Endodermal cell (in vitro differentiated cells): ENCODE results near the gene DTNA. TPM values are rescaled to one million over a fixed set of nuclear protein-coding genes. Genes with fewer than 3 reads are reported as not detected.
A peak's percentile ranks its signal among the peaks of the same experiment; 100 is the strongest.
"Not testable (repeated sequence)": the region's sequence is repeated elsewhere in the genome, so short reads cannot be mapped to it uniquely, and the experiment has no call there.

Source experiments
- DNase-seq: peaks from one replicate; pipeline ENCODE4 v3.0.0-alpha.2; 2017
- H3K27ac ChIP-seq: 2 replicates; pipeline ENCODE4 v1.5.1; 2013; ENCODE audit warnings: mild to moderate bottlenecking, low read depth, low read length, moderate library complexity
- H3K27me3 ChIP-seq: 2 replicates; pipeline ENCODE4 v1.6.1; 2013; ENCODE audit warnings: mild to moderate bottlenecking, low read length, moderate library complexity; ENCODE audit not compliant: insufficient read depth, control insufficient read depth, poor library complexity, severe bottlenecking
- H3K36me3 ChIP-seq: 2 replicates; pipeline ENCODE4 v1.7.0; 2013; ENCODE audit warnings: mild to moderate bottlenecking, low read length, moderate library complexity; ENCODE audit not compliant: control insufficient read depth, insufficient read depth
- H3K4me1 ChIP-seq: one replicate; pipeline ENCODE4 v1.7.0; 2013; ENCODE audit warnings: low read length; ENCODE audit not compliant: control insufficient read depth, insufficient read depth
- H3K4me3 ChIP-seq: 2 replicates; pipeline ENCODE4 v1.5.1; 2013; ENCODE audit warnings: mild to moderate bottlenecking, low read length, moderate library complexity
- H3K9ac ChIP-seq: 2 replicates; pipeline ENCODE4 v1.6.1; 2013; ENCODE audit warnings: mild to moderate bottlenecking, low read length, moderate library complexity; ENCODE audit not compliant: poor library complexity, severe bottlenecking; ENCODE audit errors: extremely low read depth
- H3K9me3 ChIP-seq: 2 replicates; pipeline ENCODE4 v1.6.1; 2013; ENCODE audit warnings: mild to moderate bottlenecking, low read length, moderate library complexity; ENCODE audit not compliant: control insufficient read depth
- H3K27ac Mint-ChIP-seq: 2 replicates; pipeline ENCODE4 v1.8.0; 2020; ENCODE audit warnings: mixed read lengths
- H3K27me3 Mint-ChIP-seq: 2 replicates; pipeline ENCODE4 v1.8.0; 2021; ENCODE audit warnings: mild to moderate bottlenecking, mixed read lengths; ENCODE audit not compliant: insufficient read depth
- H3K36me3 Mint-ChIP-seq: 2 replicates; pipeline ENCODE4 v1.8.0; 2020; ENCODE audit warnings: low read depth, mixed read lengths
- H3K4me1 Mint-ChIP-seq: 2 replicates; pipeline ENCODE4 v1.8.0; 2020; ENCODE audit warnings: mixed read lengths
- H3K4me3 Mint-ChIP-seq: 2 replicates; pipeline ENCODE4 v1.8.0; 2020; ENCODE audit warnings: mild to moderate bottlenecking, moderate library complexity, mixed read lengths
- H3K9me3 Mint-ChIP-seq: 2 replicates; pipeline ENCODE4 v1.8.0; 2020; ENCODE audit warnings: mild to moderate bottlenecking, mixed read lengths
- CTCF ChIP-seq: fragments of 200-600 bp; sonication (generic); conservative IDR thresholded peaks from 2 replicates; pipeline ENCODE4 v1.5.0; 2021; ENCODE audit warnings: antibody characterized with exemption, mild to moderate bottlenecking
- WGBS, 2 experiments: methylation state at CpG; one replicate each; pipeline versions ENCODE4 v1.1.5 to v1.1.7; 2013; ENCODE audit warnings: missing lambda C conversion rate in 2 of 2, mixed read lengths in 1 of 2; ENCODE audit not compliant: insufficient coverage in 1 of 2, insufficient read length in 1 of 2; 5-methylcytosine and 5-hydroxymethylcytosine counted together
- total RNA-seq, 2 donors: library from RNA; stranded (reverse); fragmentation: NEBNext Ultra II Directional in 1 of 2; extraction: Animal tissue kit (Norgen Biotek cat#: 25700) in 1 of 2; gene quantifications; 2 replicates in 1 of 2; 3 replicates in 1 of 2; pipeline ENCODE4 v1.2.1, GENCODE V29; 2021

DTNA gene
- total RNA-seq, 2 donors from 2014 or later: 45.6 to 51.6 TPM

GRCh38 chr18:34734056-34734455, 24.0 kb downstream of the DTNA start:
- no peak for DNase-seq
- Histone ChIP-seq H3K36me3 (no peaks in the 10 kb centered on the region), H3K27me3 (no peaks in the 10 kb centered on the region), H3K4me1 (peaks cover 7% of the 10 kb centered on the region), H3K27ac (no peak overlapping the region), H3K4me3 (no peak overlapping the region), H3K9ac (no peak overlapping the region), H3K9me3 (no peaks in the 10 kb centered on the region)
- no peak for TF ChIP-seq CTCF
- Mint-ChIP-seq H3K4me1 (peaks cover 47% of the 10 kb centered on the region), H3K9me3 (no peaks in the 10 kb centered on the region), H3K36me3 (no peaks in the 10 kb centered on the region), H3K27ac (peak overlapping the region; percentile 56), H3K4me3 (no peak overlapping the region), H3K27me3 (peaks cover 2% of the 10 kb centered on the region)
- 78 to 80% methylated on average over 1 of the region's 1 CpG for WGBS, 2 experiments

- H3K4me1 Mint-ChIP-seq: peaks cover 47% of the 10 kb centered on the region
Observed at GRCh38 chr18:34734526-34734925, 24.4 kb downstream of the DTNA start.

GRCh38 chr18:34738175-34738894, 28.2 kb downstream of the DTNA start:
- H3K9ac ChIP-seq: no peak overlapping the region
- Mint-ChIP-seq H3K27me3 (no peaks in the 10 kb centered on the region), H3K9me3 (no peaks in the 10 kb centered on the region), H3K27ac (peak overlapping the region; percentile 45), H3K4me1 (peaks cover 34% of the 10 kb centered on the region), H3K36me3 (no peaks in the 10 kb centered on the region), H3K4me3 (no peak overlapping the region)
- H3K36me3 ChIP-seq: no peaks in the 10 kb centered on the region
- H3K4me1 ChIP-seq: no peaks in the 10 kb centered on the region
- DNase-seq: no peak
- WGBS, 2 experiments: 88 to 100% methylated on average over 2 to 9 of the region's 9 CpGs
- H3K27me3 ChIP-seq: no peaks in the 10 kb centered on the region
- no peak overlapping the region for H3K27ac ChIP-seq
- H3K4me3 ChIP-seq: no peak overlapping the region
- no peak for TF ChIP-seq CTCF
- H3K9me3 ChIP-seq: no peaks in the 10 kb centered on the region

More at GRCh38 chr18:34734526-34734925, 24.4 kb downstream of the DTNA start:
- H3K36me3 Mint-ChIP-seq, H3K9ac ChIP-seq, DNase-seq, H3K27me3 ChIP-seq, H3K4me3 ChIP-seq, H3K4me1 ChIP-seq, H3K36me3 ChIP-seq, H3K9me3 Mint-ChIP-seq, H3K27me3 Mint-ChIP-seq, H3K27ac ChIP-seq, H3K9me3 ChIP-seq, H3K4me3 Mint-ChIP-seq: not testable (repeated sequence)
- peak overlapping the region; percentile 56 for H3K27ac Mint-ChIP-seq

- H3K9ac ChIP-seq: no peak overlapping the region
- no peak for TF ChIP-seq CTCF
- no peak for DNase-seq
- H3K36me3 ChIP-seq: no peaks in the 10 kb centered on the region
- Mint-ChIP-seq H3K4me1 (peaks cover 17% of the 10 kb centered on the region), H3K4me3 (no peak overlapping the region), H3K27me3 (no peaks in the 10 kb centered on the region), H3K9me3 (no peaks in the 10 kb centered on the region), H3K27ac (no peak overlapping the region), H3K36me3 (no peaks in the 10 kb centered on the region)
- 83% methylated on average over 1 of the region's 1 CpG; no CpG with 5 or more reads in 1 of the 2 experiments for WGBS, 2 experiments
- no peak overlapping the region for H3K27ac ChIP-seq
- H3K27me3 ChIP-seq: no peaks in the 10 kb centered on the region
- H3K4me1 ChIP-seq: no peaks in the 10 kb centered on the region
- no peak overlapping the region for H3K4me3 ChIP-seq
- no peaks in the 10 kb centered on the region for H3K9me3 ChIP-seq
Observed at GRCh38 chr18:34740101-34740500, 30.0 kb downstream of the DTNA start.
